ENCODE results near the gene LPA. TPM values are rescaled to one million over a fixed set of nuclear protein-coding genes. Genes with fewer than 3 reads are reported as not detected.
"Not testable (repeated sequence)": the region's sequence is repeated elsewhere in the genome, so short reads cannot be mapped to it uniquely, and the experiment has no call there.

LPA gene, protein sequence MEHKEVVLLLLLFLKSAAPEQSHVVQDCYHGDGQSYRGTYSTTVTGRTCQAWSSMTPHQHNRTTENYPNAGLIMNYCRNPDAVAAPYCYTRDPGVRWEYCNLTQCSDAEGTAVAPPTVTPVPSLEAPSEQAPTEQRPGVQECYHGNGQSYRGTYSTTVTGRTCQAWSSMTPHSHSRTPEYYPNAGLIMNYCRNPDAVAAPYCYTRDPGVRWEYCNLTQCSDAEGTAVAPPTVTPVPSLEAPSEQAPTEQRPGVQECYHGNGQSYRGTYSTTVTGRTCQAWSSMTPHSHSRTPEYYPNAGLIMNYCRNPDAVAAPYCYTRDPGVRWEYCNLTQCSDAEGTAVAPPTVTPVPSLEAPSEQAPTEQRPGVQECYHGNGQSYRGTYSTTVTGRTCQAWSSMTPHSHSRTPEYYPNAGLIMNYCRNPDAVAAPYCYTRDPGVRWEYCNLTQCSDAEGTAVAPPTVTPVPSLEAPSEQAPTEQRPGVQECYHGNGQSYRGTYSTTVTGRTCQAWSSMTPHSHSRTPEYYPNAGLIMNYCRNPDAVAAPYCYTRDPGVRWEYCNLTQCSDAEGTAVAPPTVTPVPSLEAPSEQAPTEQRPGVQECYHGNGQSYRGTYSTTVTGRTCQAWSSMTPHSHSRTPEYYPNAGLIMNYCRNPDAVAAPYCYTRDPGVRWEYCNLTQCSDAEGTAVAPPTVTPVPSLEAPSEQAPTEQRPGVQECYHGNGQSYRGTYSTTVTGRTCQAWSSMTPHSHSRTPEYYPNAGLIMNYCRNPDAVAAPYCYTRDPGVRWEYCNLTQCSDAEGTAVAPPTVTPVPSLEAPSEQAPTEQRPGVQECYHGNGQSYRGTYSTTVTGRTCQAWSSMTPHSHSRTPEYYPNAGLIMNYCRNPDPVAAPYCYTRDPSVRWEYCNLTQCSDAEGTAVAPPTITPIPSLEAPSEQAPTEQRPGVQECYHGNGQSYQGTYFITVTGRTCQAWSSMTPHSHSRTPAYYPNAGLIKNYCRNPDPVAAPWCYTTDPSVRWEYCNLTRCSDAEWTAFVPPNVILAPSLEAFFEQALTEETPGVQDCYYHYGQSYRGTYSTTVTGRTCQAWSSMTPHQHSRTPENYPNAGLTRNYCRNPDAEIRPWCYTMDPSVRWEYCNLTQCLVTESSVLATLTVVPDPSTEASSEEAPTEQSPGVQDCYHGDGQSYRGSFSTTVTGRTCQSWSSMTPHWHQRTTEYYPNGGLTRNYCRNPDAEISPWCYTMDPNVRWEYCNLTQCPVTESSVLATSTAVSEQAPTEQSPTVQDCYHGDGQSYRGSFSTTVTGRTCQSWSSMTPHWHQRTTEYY (N-terminal part only)
- total RNA-seq (2016; rRNA removed; fragmentation: Illumina TruSeq; extraction: Trizol) (not detected in 2 replicates), polyA plus RNA-seq (2011; rRNA removed) (0.04 TPM in 1 of 2 replicates, not detected in the other), polyA minus RNA-seq (2011; rRNA and poly(A)+ RNA removed; ENCODE audit: low replicate concordance) (not detected in 2 replicates), Bru-seq, nascent RNA (percentile 2 among the genes with signal in this experiment), BruChase-seq, experiment 1, labeled RNA remaining after a 6-hour chase (percentile 2 among the genes with signal in this experiment), BruChase-seq, experiment 2, labeled RNA remaining after a 2-hour chase (percentile 1 among the genes with signal in this experiment)
- not detected in 2 replicates for total RNA-seq (2016; cell fraction: cytosol; rRNA removed; fragmentation: Illumina TruSeq; extraction: Trizol; ENCODE audit: low read depth)
- 0.06 TPM in 1 of 2 replicates, not detected in the other for total RNA-seq (2016; cell fraction: insoluble cytoplasmic fraction; rRNA removed; fragmentation: Illumina TruSeq; extraction: Trizol)
- total RNA-seq (2016; cell fraction: membrane; rRNA removed; fragmentation: Illumina TruSeq; extraction: Trizol): not detected in 2 replicates
- total RNA-seq (2016; cell fraction: nucleus; rRNA removed; fragmentation: Illumina TruSeq; extraction: Trizol): not detected in 2 replicates
- polyA plus RNA-seq (2011; cell fraction: cytosol; rRNA removed): not detected in 2 replicates
- polyA plus RNA-seq (2011; cell fraction: nucleus; rRNA removed): 0.14 and 0.28 TPM in 2 replicates
- polyA plus RNA-seq (2012): 0.08 TPM in 1 of 2 replicates, not detected in the other
- polyA plus RNA-seq (2016; cell fraction: cytosol; fragmentation: Illumina TruSeq; extraction: Trizol; ENCODE audit: low read depth): not detected in 2 replicates
- polyA plus RNA-seq (2016; cell fraction: insoluble cytoplasmic fraction; fragmentation: Illumina TruSeq; extraction: Trizol; ENCODE audit: low read depth): not detected in 2 replicates
- not detected in 2 replicates for polyA plus RNA-seq (2016; cell fraction: membrane; fragmentation: Illumina TruSeq; extraction: Trizol; ENCODE audit: low read depth)
- polyA plus RNA-seq (2016; cell fraction: nucleus; fragmentation: Illumina TruSeq; extraction: Trizol; ENCODE audit: insufficient read depth, low read depth): not detected in 2 replicates
- not detected in 2 replicates for polyA minus RNA-seq (2011; cell fraction: cytosol; rRNA and poly(A)+ RNA removed)
- 0.26 and 0.37 TPM in 2 replicates for polyA minus RNA-seq (2011; cell fraction: nucleus; rRNA and poly(A)+ RNA removed)
- long read RNA-seq, experiment 1: 0 reads
- long read RNA-seq, experiment 2: 0 reads

DNA sequence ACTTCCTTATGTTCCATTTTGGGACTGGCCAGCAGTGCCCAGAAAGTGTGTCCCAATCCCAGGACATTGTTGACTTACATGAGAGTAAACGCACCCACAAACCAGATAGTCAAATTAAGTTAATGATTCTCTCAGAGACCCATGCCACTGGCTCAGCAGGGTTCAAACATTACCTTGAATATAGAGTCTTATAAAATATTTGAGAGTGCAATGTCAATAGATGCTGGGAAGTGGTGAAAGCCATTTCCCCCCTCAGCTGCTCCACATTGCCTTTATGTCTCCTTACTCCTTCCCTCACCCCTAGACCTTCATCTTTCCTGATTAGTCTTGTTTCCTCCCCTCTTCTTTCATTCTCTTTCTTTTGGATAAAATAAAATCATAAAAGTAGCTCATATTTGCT is at the start of gene LPA:
Gene LPA (minus strand): TSS at position 78 of the 400 bp plus-strand sequence. CDS start 61 bp downstream, at position 17.
- in situ Hi-C loops (cut with HindIII; ENCODE audit: extremely low pct_ligation_motif_present, low pct_unique_long_range_greater_than_20kb): loop anchor here (25.0 kb wide), 1 partner anchor 152 kb away; no protein-coding TSS in a partner anchor

More for the DNA sequence above, at the start of gene LPA:
- H3K9me3 ChIP-seq (ENCODE audit: low read length); H3K27me3 ChIP-seq (ENCODE audit: control insufficient read depth in 1 of 2, insufficient read depth in 2 of 2, low read length in 2 of 2); H3K79me2 ChIP-seq (ENCODE audit: insufficient read depth, low read length); ATAC-seq; H3K4me3 ChIP-seq (replicated peaks in 1 of 3; ENCODE audit: insufficient read depth in 1 of 3, low read depth in 2 of 3, low read length in 3 of 3); CTCF ChIA-PET (ENCODE audit: low intra/inter-chr PET ratio, low total read pairs); BruUV-seq (replicated peaks); H3K36me3 ChIP-seq (replicated peaks in 1 of 2; ENCODE audit: control insufficient read depth in 1 of 2, insufficient read depth in 2 of 2, low read length in 2 of 2); POLR2A ChIA-PET; H4K20me1 ChIP-seq (ENCODE audit: insufficient read depth, low read length); FAIRE-seq; H3K4me1 ChIP-seq (ENCODE audit: insufficient read depth, low read length); H3K4me2 ChIP-seq (ENCODE audit: low read depth, low read length); H3K9ac ChIP-seq (ENCODE audit: insufficient read depth, low read depth, low read length); intact Hi-C loops (cut with micrococcal nuclease; ENCODE audit: unreplicated experiment); DNase-seq (ENCODE audit: low spot score); H3K27ac ChIP-seq (ENCODE audit: extremely low read length, insufficient read depth, low read length); H2AFZ ChIP-seq (ENCODE audit: low read length): not testable (repeated sequence)
- 6% methylated on average over 1 of the region's 1 CpG for WGBS (ENCODE audit: low lambda C conversion rate)
